NCI-H82 treated with DMSO at 0.1 percent for 48 hours (cell line): ENCODE measurements around the gene EXOG.
"Not testable (repeated sequence)": the region's sequence is repeated elsewhere in the genome, so short reads cannot be mapped to it uniquely, and the experiment has no call there.

Experiments
- DNase-seq: peaks from one replicate; lab custom pipeline; 2025; ENCODE audit not compliant: unreplicated experiment; lab: John Stamatoyannopoulos, UW

Gene EXOG

DNA sequence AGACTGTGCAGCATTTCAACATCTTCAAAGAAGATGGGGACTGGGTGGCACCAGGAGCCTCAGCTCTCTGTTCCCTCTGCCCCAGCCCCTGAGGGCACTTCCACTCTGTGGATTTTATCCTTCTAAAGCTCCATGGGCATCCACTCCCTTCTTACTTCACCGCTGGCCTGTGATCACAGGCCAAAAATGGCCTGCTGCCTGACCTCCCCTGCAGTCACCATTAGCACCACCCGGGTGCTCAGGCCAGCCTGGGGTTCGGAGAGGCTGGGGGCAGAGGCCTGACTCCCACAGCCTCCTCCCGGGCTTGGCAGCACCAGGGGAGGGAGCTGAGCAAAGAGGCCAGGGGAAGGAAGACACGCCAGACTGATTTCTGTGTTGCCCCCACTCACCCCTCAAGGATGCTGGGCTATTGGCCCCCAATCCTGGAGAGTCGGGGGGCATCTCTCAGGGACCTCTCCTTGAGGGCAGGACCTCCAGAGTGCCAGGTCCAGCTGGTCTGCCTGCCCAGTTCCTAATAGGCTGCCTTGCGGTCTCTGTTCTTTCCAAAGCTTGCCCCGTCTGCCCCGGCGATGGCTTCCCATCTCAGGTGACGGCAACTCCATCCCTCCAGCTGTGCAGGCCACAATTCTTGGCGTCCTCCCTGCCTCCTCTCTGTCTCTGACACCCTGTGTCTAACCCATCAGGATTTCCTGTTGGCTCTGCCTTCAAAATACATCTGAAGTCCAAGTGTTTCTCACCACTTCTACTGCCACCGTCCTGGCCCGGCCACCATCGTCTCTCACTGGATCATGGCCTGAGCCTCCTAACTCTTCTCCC lies 67.1 kb downstream of the EXOG start:
- no peak for DNase-seq

DNA sequence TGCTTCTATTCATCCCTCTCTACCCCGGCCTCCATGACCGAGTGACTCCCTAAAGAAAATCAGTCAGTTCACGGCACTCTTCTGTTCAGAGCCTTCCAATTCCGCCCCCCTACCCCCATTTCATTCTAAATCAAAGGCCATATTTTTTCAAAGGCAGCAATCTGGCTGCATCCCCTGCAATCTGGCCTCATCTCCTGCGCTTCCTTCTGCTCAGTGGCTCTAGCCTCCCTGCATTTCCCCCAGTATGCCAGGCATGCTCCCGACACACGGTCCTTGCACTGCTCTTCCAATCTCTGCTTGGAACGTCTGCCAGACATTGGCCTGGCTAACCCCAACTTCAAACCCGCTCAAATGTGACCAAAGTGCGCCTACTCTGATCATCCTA lies 67.7 kb downstream of the EXOG start:
- no peak for DNase-seq

DNA sequence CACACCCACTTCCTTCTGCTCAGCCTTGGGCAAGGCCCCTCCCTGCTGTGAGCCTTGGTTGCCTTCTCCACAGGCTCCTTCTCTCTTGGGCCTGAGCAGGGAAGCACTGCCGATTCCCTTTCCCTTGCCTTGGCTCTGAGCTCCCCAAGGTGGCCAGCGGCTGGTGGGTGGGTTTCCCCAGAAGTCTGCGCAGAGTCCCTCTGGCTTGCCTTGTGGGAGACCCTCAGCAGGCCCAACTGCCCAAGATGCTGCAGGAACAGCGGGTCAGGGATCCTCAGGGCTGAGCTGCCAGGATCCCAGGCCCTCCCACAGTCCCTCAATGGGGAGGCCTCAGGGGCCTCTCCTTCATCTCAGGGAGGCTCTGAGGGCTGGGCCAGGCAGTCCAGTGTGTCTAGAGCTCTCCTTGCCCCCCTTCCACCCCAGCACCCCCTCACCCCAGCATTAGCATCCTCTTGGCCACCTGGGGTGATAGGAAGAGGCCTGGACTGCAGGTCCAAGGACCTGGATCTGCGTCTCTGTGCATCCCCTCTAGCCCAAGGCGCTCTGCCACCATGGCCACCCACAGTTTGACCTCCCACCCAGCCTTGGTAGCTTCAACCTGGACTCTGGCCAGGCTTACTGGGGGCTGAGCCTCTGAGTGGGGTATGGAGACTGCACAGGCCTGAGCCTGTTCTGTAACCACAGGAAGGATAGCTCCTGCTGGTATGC lies 68.6 kb downstream of the EXOG start:
- DNase-seq: no peak

DNA sequence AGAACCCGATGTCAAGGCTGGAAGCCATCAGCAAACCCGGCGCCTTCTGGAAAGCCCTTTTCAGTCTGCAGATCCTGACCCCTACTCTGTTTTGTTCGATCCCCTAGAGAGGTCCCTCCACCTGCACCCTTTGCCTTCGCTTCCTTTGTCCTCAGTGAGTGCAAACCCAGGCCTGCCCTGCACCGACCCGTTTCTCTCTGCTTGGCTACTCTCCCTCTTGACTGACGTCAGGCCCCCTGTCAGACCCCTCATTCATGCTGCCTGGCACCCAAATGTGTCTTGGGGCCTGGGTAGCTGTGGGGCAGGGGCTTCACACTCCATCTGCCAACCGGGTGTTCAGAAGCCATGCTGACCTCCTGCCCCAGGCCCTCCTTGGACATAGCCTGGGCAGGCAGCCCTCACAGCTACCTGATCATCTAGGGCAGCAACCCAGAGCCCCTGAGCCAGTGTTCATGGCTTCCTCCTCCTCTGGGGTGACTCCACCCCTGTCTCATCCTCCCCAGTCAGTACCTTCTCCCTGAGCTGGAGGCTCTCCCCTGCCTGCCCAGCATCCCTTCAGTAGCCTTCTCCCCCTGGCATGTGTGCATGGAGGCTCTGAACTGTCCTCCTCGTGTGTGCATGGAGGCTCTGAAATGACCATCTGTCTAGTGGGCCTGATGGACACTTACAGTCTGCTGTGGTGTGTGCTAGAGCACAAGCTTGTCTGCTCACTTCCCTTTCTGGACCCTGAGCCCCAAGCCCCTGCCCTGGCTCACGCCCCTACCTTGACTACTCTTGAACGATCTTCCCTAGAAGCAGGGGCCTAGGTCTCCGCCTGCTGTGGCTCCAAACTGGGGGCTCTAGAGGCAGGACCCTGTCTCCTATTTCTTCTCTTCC lies 69.4 kb downstream of the EXOG start:
- DNase-seq: no peak

DNA sequence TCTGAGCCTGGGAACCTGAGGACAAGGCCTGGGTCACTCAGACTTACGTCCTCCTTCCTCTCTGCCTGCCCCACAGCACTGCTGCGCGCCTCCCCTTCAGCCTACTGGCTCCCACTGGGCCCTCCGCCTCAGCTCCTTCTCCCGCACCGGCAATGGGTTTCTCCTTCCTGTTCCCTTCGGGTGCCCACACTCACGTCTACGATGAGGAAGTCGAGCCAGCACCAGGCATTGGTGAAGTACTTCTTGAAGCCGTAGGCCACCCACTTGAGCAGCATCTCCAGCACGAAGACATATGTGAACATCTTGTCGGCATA lies 70.0 kb downstream of the EXOG start:
- DNase-seq: no peak

DNA sequence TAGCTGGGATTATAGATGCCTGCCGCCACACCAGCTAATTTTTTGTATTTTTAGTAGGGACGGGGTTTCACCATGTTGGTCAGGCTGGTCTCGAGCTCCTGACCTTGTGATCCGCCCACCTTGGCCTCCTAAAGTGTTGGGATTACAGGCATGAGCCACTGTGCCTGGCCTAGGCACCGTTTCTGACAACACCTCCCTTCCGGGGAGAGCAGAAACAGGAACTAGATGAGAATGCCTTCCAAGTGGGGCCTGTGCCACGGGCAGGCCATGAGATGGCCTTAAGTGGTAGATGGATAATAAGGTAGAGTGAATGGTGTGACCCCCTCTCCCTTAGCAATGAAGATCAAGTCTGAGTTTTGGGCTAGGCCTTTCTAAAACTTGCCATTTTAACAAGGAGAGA lies 70.7 kb downstream of the EXOG start:
- not testable (repeated sequence) for DNase-seq

DNA sequence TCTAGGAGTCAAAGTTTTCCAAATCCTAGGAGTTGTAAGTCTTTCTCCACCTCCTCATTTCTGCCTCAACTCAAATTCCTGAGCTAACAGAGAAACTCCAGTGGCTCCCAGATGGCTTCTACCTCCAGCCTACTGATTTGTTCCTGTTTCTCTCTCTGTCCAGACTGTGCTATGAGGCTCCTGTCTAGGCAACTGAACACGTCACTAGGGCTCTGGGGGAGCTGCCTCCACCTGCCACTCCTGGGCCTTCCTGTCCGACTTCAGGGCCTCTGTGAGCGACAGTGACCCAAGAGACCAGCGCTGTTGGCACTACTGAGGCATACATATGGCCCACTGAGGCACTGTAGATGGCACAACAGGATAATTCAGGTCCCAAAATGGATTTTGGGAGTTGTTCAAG lies 71.4 kb downstream of the EXOG start:
- no peak for DNase-seq

DNA sequence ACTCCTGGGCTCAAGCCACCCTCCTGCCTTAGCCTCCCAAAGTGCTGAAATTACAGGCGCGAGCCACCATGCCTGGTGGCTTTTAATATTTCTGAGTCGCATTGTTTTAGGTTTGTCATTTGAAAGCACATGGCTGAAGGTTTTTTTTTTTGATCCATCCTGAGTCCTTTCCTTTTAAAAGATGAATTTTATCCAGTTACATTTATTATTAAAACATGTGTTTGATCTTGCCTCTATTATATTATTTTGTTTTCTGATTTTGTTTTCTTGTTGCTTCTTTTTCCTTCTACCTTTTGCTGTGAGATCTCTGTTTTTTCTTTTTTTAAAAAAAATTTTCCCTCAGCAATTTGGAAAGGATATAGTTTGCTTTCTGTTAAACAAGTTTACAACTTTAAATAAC lies 77.0 kb downstream of the EXOG start:
- DNase-seq: no peak

DNA sequence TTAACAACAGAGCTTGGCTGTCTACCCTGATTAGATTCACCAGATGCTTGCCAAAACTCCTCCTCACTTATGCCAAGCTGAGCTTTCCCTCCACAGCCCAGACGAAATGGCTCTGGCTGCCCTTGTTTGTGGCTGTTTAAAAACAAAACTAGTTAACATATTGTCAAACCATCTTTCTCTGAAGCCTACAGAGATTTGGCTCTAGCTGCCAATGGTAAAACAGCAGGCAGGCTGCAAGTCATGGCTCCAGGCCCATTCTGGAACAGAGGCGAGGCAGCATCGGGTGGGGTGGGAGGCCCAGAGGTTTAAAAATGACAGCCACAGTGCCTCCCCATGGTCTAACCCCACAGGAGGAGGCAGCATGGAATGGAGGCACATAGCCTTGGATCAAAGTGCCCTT lies 77.4 kb downstream of the EXOG start:
- DNase-seq: no peak

DNA sequence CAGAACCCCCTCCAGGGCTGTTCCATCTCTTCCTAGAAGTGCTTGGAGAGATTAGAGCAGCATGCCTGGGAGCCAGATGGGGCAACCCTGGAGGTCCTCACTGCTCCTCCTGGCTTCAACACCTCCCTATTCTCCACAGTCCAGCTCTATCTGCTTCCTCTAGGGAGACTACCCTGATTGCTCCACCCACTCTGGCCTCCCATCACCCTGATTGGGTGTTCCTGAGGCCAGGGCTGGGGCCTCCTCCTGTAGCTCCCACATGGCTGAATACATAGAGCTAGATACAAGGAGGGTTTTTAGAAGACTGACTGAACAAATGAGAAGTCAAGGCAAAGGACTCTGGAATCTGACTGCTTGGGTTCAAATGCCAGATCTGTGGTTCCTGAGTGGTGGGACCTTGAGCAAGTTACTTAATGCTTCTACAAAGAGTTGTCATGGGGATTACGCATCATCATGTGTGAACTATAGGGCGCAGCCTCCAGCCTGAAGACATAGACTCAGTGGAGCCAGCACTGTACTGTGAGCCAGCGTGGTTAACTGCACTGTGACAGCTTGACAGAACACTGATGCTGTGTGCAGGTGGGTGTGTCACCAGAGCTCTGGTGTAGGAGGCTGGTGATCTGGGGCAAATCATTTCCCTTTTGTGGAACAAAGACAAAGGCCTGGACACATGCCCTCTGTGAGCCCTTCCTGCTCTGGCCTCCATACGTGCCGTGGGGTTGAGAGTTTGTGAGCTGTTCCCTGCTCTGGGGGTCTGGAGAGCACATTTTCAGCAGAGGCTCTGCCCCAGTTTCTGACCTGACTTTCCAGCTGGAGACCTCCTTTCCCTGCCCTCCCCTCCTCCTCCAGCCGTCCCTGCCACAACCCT lies 78.5 kb downstream of the EXOG start:
- no peak for DNase-seq

DNA sequence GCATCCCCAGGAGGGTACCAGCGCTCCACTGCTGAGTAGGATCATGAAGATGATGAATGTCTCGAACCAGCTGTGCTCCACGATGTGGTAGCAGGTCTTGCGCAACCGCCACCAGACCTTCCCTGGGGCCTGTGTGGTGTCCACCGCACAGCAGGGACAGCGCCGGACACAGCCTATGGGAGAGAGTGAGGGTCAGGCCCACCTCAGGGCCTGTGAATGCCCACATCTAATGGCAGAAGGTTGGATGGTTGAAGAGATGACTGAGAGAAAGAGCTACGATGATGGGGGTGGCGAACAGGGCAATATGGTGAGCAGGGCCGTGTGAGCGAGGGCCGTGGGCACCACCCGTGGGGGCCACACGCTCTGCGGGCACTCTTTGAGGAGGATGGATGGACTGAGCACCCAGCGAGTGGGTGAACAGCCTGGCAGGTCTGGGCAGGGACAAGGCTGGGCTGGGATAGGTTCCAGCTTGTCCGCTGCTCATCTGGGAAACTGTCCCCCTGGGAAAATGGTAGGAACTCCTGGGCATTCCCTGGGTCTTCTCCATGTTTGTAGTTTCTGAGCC lies 79.2 kb downstream of the EXOG start:
- DNase-seq: no peak
